IPS-20b (cell line): ENCODE results near the gene CCL24.
"Not testable (repeated sequence)": the region's sequence is repeated elsewhere in the genome, so short reads cannot be mapped to it uniquely, and the experiment has no call there.

Experiments
- H3K27ac ChIP-seq: one replicate; pipeline ENCODE4 v1.5.1; 2013; ENCODE audit warnings: low read length
- H3K27me3 ChIP-seq: 2 replicates; pipeline ENCODE4 v1.6.1; 2013; ENCODE audit warnings: mild to moderate bottlenecking, low read length, inconsistent platforms; ENCODE audit not compliant: insufficient read depth
- H3K36me3 ChIP-seq: 2 replicates; pipeline ENCODE4 v1.6.1; 2013; ENCODE audit warnings: low read depth, mild to moderate bottlenecking, inconsistent platforms, low read length, moderate library complexity; ENCODE audit not compliant: insufficient read depth
- H3K4me1 ChIP-seq: 2 replicates; pipeline ENCODE4 v1.6.1; 2013; ENCODE audit warnings: mild to moderate bottlenecking, control low read depth, inconsistent platforms, low read length, moderate library complexity; ENCODE audit not compliant: insufficient read depth
- H3K4me3 ChIP-seq: 2 replicates; pipeline ENCODE4 v1.5.1; 2013; ENCODE audit warnings: mild to moderate bottlenecking, low read length, inconsistent platforms
- H3K9ac ChIP-seq: 2 replicates; pipeline ENCODE4 v1.6.1; 2013; ENCODE audit warnings: low read depth, mild to moderate bottlenecking, inconsistent platforms, low read length, moderate library complexity
- H3K9me3 ChIP-seq: 2 replicates; pipeline ENCODE4 v1.6.1; 2013; ENCODE audit warnings: mild to moderate bottlenecking, low read depth, low read length, inconsistent platforms; ENCODE audit not compliant: insufficient read depth

CCL24 gene

DNA sequence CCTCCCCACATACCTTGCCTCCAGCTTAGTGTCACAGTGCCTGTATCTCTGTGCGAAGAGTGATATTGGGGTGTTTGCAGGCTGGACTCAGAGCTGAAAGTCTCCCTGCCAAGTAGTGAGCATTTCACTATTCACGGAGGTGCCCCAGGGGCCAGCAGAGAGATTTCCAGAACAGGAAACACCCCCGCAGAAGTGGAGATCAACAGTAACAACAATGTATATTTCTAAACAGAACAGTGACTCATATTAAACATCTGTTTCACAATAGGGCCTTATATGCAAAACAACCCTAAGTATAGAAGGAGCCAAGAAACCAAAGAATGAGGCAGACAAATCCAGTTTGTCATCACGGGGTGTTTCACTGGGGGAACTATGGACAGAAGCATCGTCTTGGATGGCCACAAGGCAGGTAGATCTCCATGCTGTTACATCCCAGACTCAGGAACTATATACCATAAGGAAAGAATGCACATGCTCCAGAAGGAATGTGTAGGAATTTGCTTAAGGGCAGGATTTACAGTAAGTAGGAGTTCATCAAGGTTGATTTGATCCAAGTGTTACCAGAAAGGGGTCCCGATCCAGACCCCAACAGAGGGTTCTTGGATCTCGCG, 29.3 kb upstream of the CCL24 start:
- H3K9ac ChIP-seq: no peak overlapping the region
- H3K9me3 ChIP-seq: no peaks in the 10 kb centered on the region
- H3K27ac ChIP-seq: no peak overlapping the region
- H3K36me3 ChIP-seq: no peaks in the 10 kb centered on the region
- no peak overlapping the region for H3K4me3 ChIP-seq
- H3K27me3 ChIP-seq: no peaks in the 10 kb centered on the region
- no peaks in the 10 kb centered on the region for H3K4me1 ChIP-seq

DNA sequence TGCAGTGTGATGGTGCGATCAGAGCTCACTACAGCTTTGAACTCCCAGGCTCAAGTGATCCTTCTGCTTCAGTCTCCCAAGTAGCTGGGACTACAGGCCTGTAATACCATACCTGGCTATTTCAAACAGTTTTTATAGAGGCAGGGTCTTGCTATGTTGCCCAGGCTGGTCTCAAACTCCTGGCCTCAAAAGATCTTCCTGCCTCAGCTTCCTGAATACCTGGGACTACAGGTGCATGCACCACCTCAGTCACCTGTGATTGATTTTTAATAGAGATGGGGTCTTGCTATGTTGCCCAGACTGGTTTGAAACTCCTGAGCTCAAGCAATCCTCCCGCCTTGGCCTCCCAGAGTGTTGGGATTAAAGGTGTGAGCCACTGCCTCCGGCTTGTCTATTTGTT, 26.4 kb upstream of the CCL24 start:
- no peak overlapping the region for H3K4me3 ChIP-seq

DNA sequence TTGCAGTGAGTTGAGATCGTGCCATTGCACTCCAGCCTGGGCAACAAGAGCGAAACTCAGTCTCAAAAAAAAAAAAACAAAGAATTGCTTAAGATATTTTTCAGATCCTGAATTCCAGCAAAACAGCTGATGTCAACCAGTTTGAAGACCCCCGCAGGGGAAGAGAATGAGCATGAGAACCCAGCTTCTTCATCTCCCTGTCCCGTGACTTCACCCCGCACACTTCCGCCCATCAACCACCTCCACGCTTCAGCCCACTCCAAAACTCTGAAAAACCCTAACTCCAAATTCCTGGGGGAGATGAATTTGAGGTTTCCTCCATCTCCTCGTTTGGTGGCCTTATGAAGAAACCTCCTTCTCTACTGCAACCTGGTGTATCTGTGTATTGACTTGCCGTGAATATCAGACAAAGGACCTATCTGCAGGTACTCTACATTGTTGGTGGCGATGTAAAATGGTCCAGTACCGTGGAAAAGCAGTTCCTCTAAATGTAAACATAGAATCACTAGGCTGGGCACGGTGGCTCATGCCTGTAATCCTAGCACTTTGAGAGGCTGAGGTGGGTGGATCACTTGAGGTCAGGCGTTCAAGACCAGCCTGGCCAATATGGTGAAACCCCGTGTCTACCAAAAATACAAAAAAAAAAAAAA, 24.8 kb upstream of the CCL24 start:
- not testable (repeated sequence) for H3K9ac ChIP-seq, H3K27me3 ChIP-seq, H3K4me1 ChIP-seq, H3K4me3 ChIP-seq, H3K9me3 ChIP-seq, H3K36me3 ChIP-seq, H3K27ac ChIP-seq

More for the DNA sequence above, 26.4 kb upstream of the CCL24 start:
- no peaks in the 10 kb centered on the region for H3K27me3 ChIP-seq
- no peak overlapping the region for H3K9ac ChIP-seq
- H3K27ac ChIP-seq: no peak overlapping the region
- H3K4me1 ChIP-seq: no peaks in the 10 kb centered on the region
- no peaks in the 10 kb centered on the region for H3K36me3 ChIP-seq
- H3K9me3 ChIP-seq: no peaks in the 10 kb centered on the region

DNA sequence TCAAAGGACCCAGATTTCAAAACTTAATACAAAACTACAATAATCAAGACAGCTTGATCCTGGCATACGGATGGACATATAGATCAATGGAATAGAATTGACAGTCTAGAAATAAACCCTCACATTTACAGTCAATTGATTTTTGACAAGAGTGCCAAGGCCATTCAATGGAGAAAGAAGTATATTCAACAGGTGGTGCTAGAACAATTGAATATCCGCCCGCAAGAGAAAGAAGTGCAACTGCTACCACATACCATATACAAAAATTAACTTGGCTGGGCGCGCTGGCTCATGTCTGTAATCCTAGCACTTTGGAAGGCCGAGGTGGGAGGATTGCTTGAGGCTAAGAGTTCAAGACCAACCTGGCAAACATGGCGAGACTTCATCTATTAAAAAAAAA, 23.2 kb upstream of the CCL24 start:
- Histone ChIP-seq H3K36me3 (no peaks in the 10 kb centered on the region), H3K4me3 (no peak overlapping the region), H3K27me3 (no peaks in the 10 kb centered on the region), H3K9ac (no peak overlapping the region), H3K4me1 (no peaks in the 10 kb centered on the region), H3K27ac (no peak overlapping the region), H3K9me3 (no peaks in the 10 kb centered on the region)

DNA sequence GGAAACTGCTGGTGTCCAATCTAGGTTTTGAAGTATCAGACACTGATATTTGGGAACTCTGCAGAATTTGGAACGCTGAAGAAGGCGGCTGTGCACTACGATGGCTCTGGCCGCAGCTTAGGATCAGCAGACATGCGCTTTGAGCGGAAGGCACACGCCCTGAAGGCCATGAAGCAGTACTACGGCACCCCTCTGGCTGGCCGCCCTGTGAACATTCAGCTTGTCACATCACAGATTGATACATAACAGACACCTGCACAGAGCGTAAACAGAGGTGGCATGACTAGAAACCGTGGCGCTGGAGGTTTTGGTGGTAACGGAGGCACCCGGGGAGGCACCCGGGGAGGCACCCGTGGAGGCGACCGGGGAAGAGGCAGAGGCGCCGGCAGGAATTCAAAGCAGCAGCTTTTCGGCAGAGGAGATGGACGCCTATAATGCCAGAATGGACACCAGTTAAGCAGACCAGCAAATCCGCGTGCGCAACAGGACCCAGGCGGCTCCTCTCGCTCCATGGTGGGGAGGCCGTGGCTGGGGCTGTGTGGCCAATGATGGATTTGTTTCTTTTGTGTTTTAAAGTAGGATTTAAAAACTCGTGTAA, 22.2 kb upstream of the CCL24 start:
- Histone ChIP-seq H3K4me3 (no peak overlapping the region), H3K4me1 (no peaks in the 10 kb centered on the region), H3K27me3 (no peaks in the 10 kb centered on the region), H3K9ac (no peak overlapping the region), H3K36me3 (no peaks in the 10 kb centered on the region), H3K27ac (no peak overlapping the region), H3K9me3 (no peaks in the 10 kb centered on the region)

DNA sequence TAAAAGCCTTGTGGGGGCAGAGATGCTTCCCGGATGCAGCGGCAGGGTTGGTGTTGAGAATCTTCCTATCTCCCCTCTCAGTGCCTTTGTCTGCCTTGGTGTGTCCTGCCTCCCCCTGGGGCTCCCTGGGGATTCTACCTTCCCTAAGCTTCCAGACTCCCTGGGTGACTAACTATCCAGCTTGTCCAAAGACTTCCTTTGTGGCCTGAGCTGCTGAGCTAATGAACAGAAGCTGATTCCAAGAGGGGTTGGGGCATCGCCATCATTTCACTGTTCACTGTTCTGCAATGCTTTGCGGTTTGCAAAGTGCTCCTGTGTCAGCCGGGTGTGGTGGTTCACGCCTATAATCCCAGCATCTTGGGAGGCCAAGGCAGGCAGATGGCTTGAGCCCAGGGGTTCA, 20.1 kb upstream of the CCL24 start:
- H3K9me3 ChIP-seq, H3K27ac ChIP-seq, H3K36me3 ChIP-seq, H3K9ac ChIP-seq, H3K4me3 ChIP-seq, H3K4me1 ChIP-seq, H3K27me3 ChIP-seq: not testable (repeated sequence)

DNA sequence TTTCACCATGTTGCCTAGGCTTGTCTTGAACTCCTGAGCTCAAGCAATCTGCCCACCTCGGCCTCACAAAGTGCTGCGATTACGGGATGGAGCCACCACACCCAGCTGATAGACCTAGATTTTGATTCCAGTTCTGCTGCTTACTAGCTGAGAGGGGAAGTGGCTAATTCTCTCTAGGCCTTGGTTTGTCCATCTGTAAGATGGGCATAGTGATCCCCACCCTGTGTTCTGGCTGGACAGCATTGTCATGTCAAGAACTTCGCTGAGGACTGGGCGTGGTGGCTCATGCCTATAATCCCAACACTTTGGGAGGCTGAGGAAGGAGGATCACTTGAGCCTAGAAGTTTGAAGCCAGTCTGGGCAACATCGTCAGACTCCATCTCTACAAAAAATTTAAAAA, 17.4 kb upstream of the CCL24 start:
- Histone ChIP-seq H3K36me3 (no peaks in the 10 kb centered on the region), H3K27me3 (no peaks in the 10 kb centered on the region), H3K9ac (no peak overlapping the region), H3K4me3 (no peak overlapping the region), H3K27ac (no peak overlapping the region), H3K9me3 (no peaks in the 10 kb centered on the region), H3K4me1 (no peaks in the 10 kb centered on the region)

DNA sequence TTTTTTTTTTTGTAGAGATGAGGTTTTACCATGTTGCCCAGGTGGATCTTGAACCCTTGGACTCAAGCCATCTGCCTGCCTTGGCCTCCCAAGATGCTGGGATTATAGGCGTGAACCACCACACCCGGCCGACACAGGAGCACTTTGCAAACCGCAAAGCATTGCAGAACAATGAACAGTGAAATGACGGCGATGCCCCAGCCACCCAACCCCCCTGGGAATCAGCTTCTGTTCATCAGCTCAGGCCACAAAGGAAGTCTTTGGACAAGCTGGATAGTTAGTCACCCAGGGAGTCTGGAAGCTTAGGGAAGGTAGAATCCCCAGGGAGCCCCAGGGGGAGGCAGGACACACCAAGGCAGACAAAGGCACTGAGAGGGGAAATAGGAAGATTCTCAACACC, 16.1 kb upstream of the CCL24 start:
- H3K9me3 ChIP-seq, H3K27ac ChIP-seq, H3K4me3 ChIP-seq, H3K9ac ChIP-seq, H3K36me3 ChIP-seq, H3K27me3 ChIP-seq, H3K4me1 ChIP-seq: not testable (repeated sequence)

DNA sequence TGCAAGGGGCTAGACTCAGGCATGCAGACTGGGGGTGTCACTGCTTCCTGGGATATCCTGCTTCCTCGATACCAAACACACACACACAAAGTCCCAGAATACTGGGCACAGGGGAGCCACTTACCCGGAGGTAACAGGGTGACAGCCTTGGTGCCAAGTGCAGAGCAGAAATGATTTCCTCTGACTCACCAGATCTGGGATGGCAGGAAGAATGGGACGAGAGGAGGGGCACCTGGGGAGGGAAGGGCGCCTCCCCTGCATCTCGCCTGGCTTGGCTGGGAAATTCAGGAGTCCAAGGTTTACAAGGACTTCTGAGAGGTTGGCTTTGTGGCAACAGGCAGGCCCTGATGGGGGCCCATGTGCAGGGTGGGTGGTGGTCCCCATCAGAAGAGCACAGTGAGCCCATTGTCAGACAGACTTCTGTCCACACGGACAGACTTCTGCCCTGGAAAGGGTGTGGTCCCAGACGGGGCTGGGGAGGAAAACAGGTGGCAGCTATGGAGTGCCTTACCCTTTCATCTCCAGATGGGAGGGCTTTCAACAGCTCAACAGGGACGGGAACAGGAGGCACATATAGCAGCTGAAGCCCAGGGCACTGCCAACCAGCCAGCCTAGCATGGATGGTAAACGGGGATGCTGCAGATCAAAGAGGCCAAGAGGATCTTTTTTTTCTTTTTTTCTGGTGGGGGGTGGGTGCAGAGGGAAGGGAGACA, 9.7 kb upstream of the CCL24 start:
- no peaks in the 10 kb centered on the region for H3K36me3 ChIP-seq
- H3K27me3 ChIP-seq: no peaks in the 10 kb centered on the region; the same call in 1 of the 2 replicates
- H3K4me1 ChIP-seq: no peaks in the 10 kb centered on the region
- H3K9me3 ChIP-seq: no peaks in the 10 kb centered on the region
- no peak overlapping the region for H3K27ac ChIP-seq
- no peak overlapping the region for H3K4me3 ChIP-seq
- no peak overlapping the region for H3K9ac ChIP-seq

DNA sequence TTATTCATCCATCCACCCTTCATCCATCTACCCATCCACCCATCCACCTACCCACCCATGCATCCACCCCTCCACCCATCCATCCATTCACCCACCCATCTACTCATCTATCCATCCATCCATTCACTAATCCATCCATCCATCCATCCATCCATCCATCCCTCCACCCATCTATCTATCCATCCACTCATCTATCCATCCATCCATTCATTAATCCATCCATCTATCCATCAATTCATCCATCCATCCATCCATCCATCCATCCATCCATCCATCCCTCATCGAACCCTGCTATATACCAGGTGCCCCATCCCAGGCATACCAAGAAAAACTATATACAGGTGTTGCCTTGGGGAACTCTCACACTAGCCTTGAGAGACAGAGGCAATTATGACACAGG, 7.1 kb upstream of the CCL24 start:
- Histone ChIP-seq H3K27me3 (no peaks in the 10 kb centered on the region; the same call in 1 of the 2 replicates), H3K4me3 (no peak overlapping the region), H3K9me3 (no peaks in the 10 kb centered on the region), H3K9ac (no peak overlapping the region), H3K4me1 (no peaks in the 10 kb centered on the region), H3K36me3 (no peaks in the 10 kb centered on the region), H3K27ac (no peak overlapping the region)

DNA sequence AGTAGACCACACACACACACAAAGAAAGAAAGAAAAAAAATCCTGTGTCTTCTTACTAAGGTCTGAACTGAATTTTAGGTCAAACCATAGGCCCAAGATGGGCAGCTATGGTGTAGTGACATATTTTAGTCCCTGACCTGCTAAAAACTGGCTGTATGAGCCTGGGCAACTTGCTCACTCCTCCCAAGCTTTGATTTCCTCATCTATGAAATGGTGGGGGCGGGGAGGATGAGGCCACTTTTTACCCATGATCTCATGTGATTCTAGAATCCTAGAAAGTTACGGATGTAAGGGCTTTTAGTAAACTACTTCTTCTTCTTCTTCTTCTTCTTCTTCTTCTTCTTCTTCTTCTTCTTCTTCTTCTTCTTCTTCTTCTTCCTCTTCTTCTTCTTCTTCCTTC, 6.1 kb upstream of the CCL24 start:
- Histone ChIP-seq H3K4me1 (no peaks in the 10 kb centered on the region), H3K27me3 (no peaks in the 10 kb centered on the region; the same call in 1 of the 2 replicates), H3K27ac (no peak overlapping the region), H3K36me3 (no peaks in the 10 kb centered on the region), H3K9me3 (no peaks in the 10 kb centered on the region), H3K4me3 (no peak overlapping the region), H3K9ac (no peak overlapping the region)

DNA sequence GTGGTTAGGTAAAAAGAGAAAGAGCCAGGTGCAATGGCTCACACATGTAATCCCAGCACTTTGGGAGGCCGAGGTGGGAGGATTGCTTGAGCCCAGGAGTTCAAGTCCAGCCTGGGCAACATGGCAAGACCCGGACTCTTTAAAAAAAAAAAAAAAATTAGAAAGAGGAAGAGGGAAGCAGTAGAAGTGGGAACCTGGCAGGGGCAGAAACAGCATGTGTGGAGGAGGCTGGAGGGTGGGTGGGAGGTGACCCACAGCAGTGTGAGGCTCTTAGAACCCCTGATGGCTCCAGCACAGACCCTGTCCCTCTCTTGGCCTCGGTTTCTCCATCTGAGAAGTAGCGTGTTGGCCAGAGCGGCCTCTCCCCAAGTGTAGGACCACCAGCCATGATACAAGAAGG, 4.9 kb upstream of the CCL24 start:
- no peaks in the 10 kb centered on the region for H3K9me3 ChIP-seq
- no peaks in the 10 kb centered on the region for H3K36me3 ChIP-seq
- no peak overlapping the region for H3K4me3 ChIP-seq
- H3K4me1 ChIP-seq: no peaks in the 10 kb centered on the region
- H3K27ac ChIP-seq: no peak overlapping the region
- H3K27me3 ChIP-seq: no peaks in the 10 kb centered on the region; the same call in 1 of the 2 replicates
- H3K9ac ChIP-seq: no peak overlapping the region
